Measurements from ENCODE around the gene PDHX.

GRCh38 chr11:35006389-35007128 is 90.1 kb downstream of the PDHX start:
- TF ChIP-seq, protein P1, sequence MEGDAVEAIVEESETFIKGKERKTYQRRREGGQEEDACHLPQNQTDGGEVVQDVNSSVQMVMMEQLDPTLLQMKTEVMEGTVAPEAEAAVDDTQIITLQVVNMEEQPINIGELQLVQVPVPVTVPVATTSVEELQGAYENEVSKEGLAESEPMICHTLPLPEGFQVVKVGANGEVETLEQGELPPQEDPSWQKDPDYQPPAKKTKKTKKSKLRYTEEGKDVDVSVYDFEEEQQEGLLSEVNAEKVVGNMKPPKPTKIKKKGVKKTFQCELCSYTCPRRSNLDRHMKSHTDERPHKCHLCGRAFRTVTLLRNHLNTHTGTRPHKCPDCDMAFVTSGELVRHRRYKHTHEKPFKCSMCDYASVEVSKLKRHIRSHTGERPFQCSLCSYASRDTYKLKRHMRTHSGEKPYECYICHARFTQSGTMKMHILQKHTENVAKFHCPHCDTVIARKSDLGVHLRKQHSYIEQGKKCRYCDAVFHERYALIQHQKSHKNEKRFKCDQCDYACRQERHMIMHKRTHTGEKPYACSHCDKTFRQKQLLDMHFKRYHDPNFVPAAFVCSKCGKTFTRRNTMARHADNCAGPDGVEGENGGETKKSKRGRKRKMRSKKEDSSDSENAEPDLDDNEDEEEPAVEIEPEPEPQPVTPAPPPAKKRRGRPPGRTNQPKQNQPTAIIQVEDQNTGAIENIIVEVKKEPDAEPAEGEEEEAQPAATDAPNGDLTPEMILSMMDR (IDR thresholded peaks at IDR 0.05; ENCODE audit: insufficient read depth, low read depth, low read length) = no peak
- no peak for TF ChIP-seq EZH2 (IDR thresholded peaks at IDR 0.05; ENCODE audit: insufficient read depth, low read length)
